ENCODE measurements around the gene ARPC1B.
A peak's percentile ranks its signal among the peaks of the same experiment; 100 is the strongest.
"Not testable (repeated sequence)": the region's sequence is repeated elsewhere in the genome, so short reads cannot be mapped to it uniquely, and the experiment has no call there.

Gene ARPC1B

GRCh38 chr7:99374111-99375064, at the start of gene ARPC1B:
ARPC1B (plus strand) TSS chr7:99374730; CDS start chr7:99385715, 10,985 bp downstream.
- DNase-seq: peak; percentile 86

GRCh38 chr7:99325001-99325493, 49.5 kb upstream of the ARPC1B start:
- no peak for DNase-seq

GRCh38 chr7:99325592-99326407, 48.7 kb upstream of the ARPC1B start, which contains the start of gene ARPC1A:
ARPC1A (plus strand) TSS chr7:99325898; CDS start chr7:99333354, 7,456 bp downstream.
- DNase-seq: peak; percentile 93

GRCh38 chr7:99326408-99326782, 48.1 kb upstream of the ARPC1B start:
- DNase-seq: no peak

GRCh38 chr7:99330314-99330961, 44.1 kb upstream of the ARPC1B start:
- DNase-seq: not testable (repeated sequence)

GRCh38 chr7:99331002-99331401, 43.5 kb upstream of the ARPC1B start:
- no peak for DNase-seq

GRCh38 chr7:99339595-99339994, 34.9 kb upstream of the ARPC1B start:
- no peak for DNase-seq

GRCh38 chr7:99340659-99341058, 33.9 kb upstream of the ARPC1B start:
- DNase-seq: no peak

- no peak for DNase-seq
Observed at GRCh38 chr7:99344061-99344647, 30.4 kb upstream of the ARPC1B start.

GRCh38 chr7:99350641-99351040, 23.9 kb upstream of the ARPC1B start:
- DNase-seq: not testable (repeated sequence)

- DNase-seq: no peak
Observed at GRCh38 chr7:99352247-99352646, 22.3 kb upstream of the ARPC1B start.

- DNase-seq: no peak
Observed at GRCh38 chr7:99355098-99355497, 19.4 kb upstream of the ARPC1B start.

GRCh38 chr7:99357701-99358490, 16.6 kb upstream of the ARPC1B start:
- no peak for DNase-seq

- not testable (repeated sequence) for DNase-seq
Observed at GRCh38 chr7:99358521-99358920, 16.0 kb upstream of the ARPC1B start.

- no peak for DNase-seq
Observed at GRCh38 chr7:99359465-99360154, 14.9 kb upstream of the ARPC1B start.

GRCh38 chr7:99362801-99363200, 11.7 kb upstream of the ARPC1B start:
- no peak for DNase-seq

GRCh38 chr7:99363286-99363685, 11.2 kb upstream of the ARPC1B start:
- no peak for DNase-seq

GRCh38 chr7:99365318-99366141, 9.0 kb upstream of the ARPC1B start:
- peak; percentile 77 for DNase-seq

GRCh38 chr7:99366646-99367045, 7.9 kb upstream of the ARPC1B start:
- DNase-seq: no peak

All from CD4-positive, alpha-beta T cell treated with Interleukin-17A for 1 hour (primary cell).